Neural cell (in vitro differentiated cells): ENCODE results near the gene ZNF444. TPM values are rescaled to one million over a fixed set of nuclear protein-coding genes. Genes with fewer than 3 reads are reported as not detected.

Experiments
- H2AFZ ChIP-seq: fragments of 200-600, 300-800 bp; sonication (generic), shearing (Covaris generic); 2 replicates; pipeline ENCODE4 v1.6.0; 2014; ENCODE audit warnings: low read depth, mild to moderate bottlenecking, antibody characterized with exemption, low read length, moderate library complexity
- H3F3A ChIP-seq: fragments of 200-600 bp; shearing (Covaris generic); 2 replicates; pipeline ENCODE4 v1.6.1; 2016; ENCODE audit warnings: mild to moderate bottlenecking, moderate library complexity, mixed read lengths, antibody characterized with exemption, low read length; ENCODE audit not compliant: insufficient read depth, poor library complexity, severe bottlenecking
- H3K27ac ChIP-seq: fragments of 200-600, 300-800 bp; sonication (generic), shearing (Covaris generic); 2 replicates; pipeline ENCODE4 v1.5.1; 2014; ENCODE audit warnings: mild to moderate bottlenecking, low read length, moderate library complexity
- H3K27me3 ChIP-seq: fragments of 300-800, 200-600 bp; sonication (generic), shearing (Covaris generic); 2 replicates; pipeline ENCODE4 v1.6.0; 2014; ENCODE audit warnings: mild to moderate bottlenecking, low read depth, low read length, moderate library complexity; ENCODE audit not compliant: insufficient read depth
- H3K36me3 ChIP-seq: fragments of 300-800, 200-600 bp; sonication (generic), shearing (Covaris generic); 2 replicates; pipeline ENCODE4 v1.5.1; 2014; ENCODE audit warnings: mild to moderate bottlenecking, antibody characterized with exemption, low read length, moderate library complexity; ENCODE audit not compliant: insufficient read depth
- H3K4me2 ChIP-seq: fragments of 300-800, 200-600 bp; sonication (generic), shearing (Covaris generic); 2 replicates; pipeline ENCODE4 v1.6.0; 2014; ENCODE audit warnings: mild to moderate bottlenecking, low read length
- H3K4me3 ChIP-seq: fragments of 300-800, 200-600 bp; sonication (generic), shearing (Covaris generic); 2 replicates; pipeline ENCODE4 v1.5.1; 2014; ENCODE audit warnings: mild to moderate bottlenecking, low read length, moderate library complexity
- H3K79me2 ChIP-seq: fragments of 200-600 bp; shearing (Covaris generic); replicated peaks from 2 replicates; pipeline ENCODE4 v1.6.0; 2014; ENCODE audit warnings: mild to moderate bottlenecking, low read length, moderate library complexity; ENCODE audit not compliant: insufficient read depth
- H3K9ac ChIP-seq: fragments of 300-800, 200-600 bp; sonication (generic), shearing (Covaris generic); 2 replicates; pipeline ENCODE4 v1.6.1; 2016; ENCODE audit warnings: mild to moderate bottlenecking, low read length, mixed read lengths
- H3K9me2 ChIP-seq: fragments of 200-600 bp; shearing (Covaris generic); 2 replicates; pipeline ENCODE4 v1.6.1; 2016; ENCODE audit warnings: mild to moderate bottlenecking, low read length, mixed read lengths; ENCODE audit not compliant: insufficient read depth
- H3K9me3 ChIP-seq: fragments of 200-600, 300-800 bp; sonication (generic), shearing (Covaris generic); 2 replicates; pipeline ENCODE4 v1.6.1; 2016; ENCODE audit warnings: mild to moderate bottlenecking, mixed run types, low read length, moderate library complexity, mixed read lengths
- H4K20me1 ChIP-seq: fragments of 200-600 bp; shearing (Covaris generic); 2 replicates; pipeline ENCODE4 v1.6.1; 2016; ENCODE audit warnings: mild to moderate bottlenecking, mixed run types; ENCODE audit not compliant: insufficient read depth
- EP300 ChIP-seq: fragments of 450-650 bp; conservative IDR thresholded peaks from 2 replicates; pipeline ENCODE4 v1.6.1; 2014; ENCODE audit warnings: antibody characterized with exemption, mild to moderate bottlenecking, moderate library complexity; ENCODE audit not compliant: poor library complexity, severe bottlenecking
- EZH2 ChIP-seq: fragments of 200-600, 300-800 bp; shearing (Covaris generic), sonication (generic); IDR thresholded peaks from 2 replicates; pipeline ENCODE4 v1.6.1; 2014; ENCODE audit warnings: antibody characterized with exemption, low read length, borderline replicate concordance, mild to moderate bottlenecking; ENCODE audit not compliant: insufficient read depth, poor library complexity, severe bottlenecking
- MXI1 ChIP-seq: fragments of 450-650 bp; conservative IDR thresholded peaks from 2 replicates; pipeline ENCODE4 v1.6.1; 2014; ENCODE audit warnings: antibody characterized with exemption, mild to moderate bottlenecking; ENCODE audit not compliant: poor library complexity, severe bottlenecking
- POLR2AphosphoS5 ChIP-seq: IDR thresholded peaks from 2 replicates; pipeline ENCODE4 v1.6.1; 2012
- RAD21 ChIP-seq: fragments of 450-650 bp; conservative IDR thresholded peaks from 2 replicates; pipeline ENCODE4 v1.6.1; 2014; ENCODE audit warnings: antibody characterized with exemption, mild to moderate bottlenecking, moderate library complexity
- REST ChIP-seq: IDR thresholded peaks from 2 replicates; pipeline ENCODE4 v1.6.1; 2012; ENCODE audit warnings: borderline replicate concordance
- SMC3 ChIP-seq: fragments of 450-650 bp; conservative IDR thresholded peaks from 2 replicates; pipeline ENCODE4 v1.6.1; 2014; ENCODE audit warnings: antibody characterized with exemption, mild to moderate bottlenecking, moderate library complexity; ENCODE audit not compliant: poor library complexity
- TAF1 ChIP-seq: IDR thresholded peaks from 2 replicates; pipeline ENCODE4 v1.6.1; 2012; ENCODE audit warnings: low read depth
- polyA plus RNA-seq: library from polyadenylated mRNA; depleted of rRNA; stranded (reverse); fragments of >200 nt; gene quantifications from 2 replicates; pipeline ENCODE4 v1.2.3, GENCODE V29; 2014
- TF ChIP-seq, protein P1 (sequence below): fragments of 450-650 bp; IDR thresholded peaks from 2 replicates; pipeline ENCODE4 v1.5.1; 2014; ENCODE audit warnings: antibody characterized with exemption, mild to moderate bottlenecking, moderate library complexity; ENCODE audit not compliant: poor library complexity, severe bottlenecking

ZNF444 gene
- polyA plus RNA-seq, 1 donor from 2014 or later, result 45.6 TPM

- no peak overlapping the region for H2AFZ ChIP-seq
- no peaks in the 10 kb centered on the region for H3K27me3 ChIP-seq
- H3F3A ChIP-seq, result no peaks in the 10 kb centered on the region
- no peaks in the 10 kb centered on the region for H3K9me2 ChIP-seq
- no peaks in the 10 kb centered on the region for H3K9me3 ChIP-seq
- H3K9ac ChIP-seq, result no peak overlapping the region
- no peaks in the 10 kb centered on the region for H4K20me1 ChIP-seq
- no peaks in the 10 kb centered on the region for H3K79me2 ChIP-seq
- no peak overlapping the region for H3K4me3 ChIP-seq
- no peak overlapping the region for H3K4me2 ChIP-seq
- TF ChIP-seq SMC3 (no peak), TAF1 (no peak), EZH2 (no peak), POLR2AphosphoS5 (no peak), REST (no peak), MXI1 (no peak), EP300 (no peak), RAD21 (no peak)
- TF ChIP-seq, protein P1, sequence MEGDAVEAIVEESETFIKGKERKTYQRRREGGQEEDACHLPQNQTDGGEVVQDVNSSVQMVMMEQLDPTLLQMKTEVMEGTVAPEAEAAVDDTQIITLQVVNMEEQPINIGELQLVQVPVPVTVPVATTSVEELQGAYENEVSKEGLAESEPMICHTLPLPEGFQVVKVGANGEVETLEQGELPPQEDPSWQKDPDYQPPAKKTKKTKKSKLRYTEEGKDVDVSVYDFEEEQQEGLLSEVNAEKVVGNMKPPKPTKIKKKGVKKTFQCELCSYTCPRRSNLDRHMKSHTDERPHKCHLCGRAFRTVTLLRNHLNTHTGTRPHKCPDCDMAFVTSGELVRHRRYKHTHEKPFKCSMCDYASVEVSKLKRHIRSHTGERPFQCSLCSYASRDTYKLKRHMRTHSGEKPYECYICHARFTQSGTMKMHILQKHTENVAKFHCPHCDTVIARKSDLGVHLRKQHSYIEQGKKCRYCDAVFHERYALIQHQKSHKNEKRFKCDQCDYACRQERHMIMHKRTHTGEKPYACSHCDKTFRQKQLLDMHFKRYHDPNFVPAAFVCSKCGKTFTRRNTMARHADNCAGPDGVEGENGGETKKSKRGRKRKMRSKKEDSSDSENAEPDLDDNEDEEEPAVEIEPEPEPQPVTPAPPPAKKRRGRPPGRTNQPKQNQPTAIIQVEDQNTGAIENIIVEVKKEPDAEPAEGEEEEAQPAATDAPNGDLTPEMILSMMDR, result no peak
- no peaks in the 10 kb centered on the region for H3K36me3 ChIP-seq
- H3K27ac ChIP-seq, result no peak overlapping the region
These were observed 18.7 kb downstream of the ZNF444 start for GRCh38 chr19:56159622-56160271.

DNA sequence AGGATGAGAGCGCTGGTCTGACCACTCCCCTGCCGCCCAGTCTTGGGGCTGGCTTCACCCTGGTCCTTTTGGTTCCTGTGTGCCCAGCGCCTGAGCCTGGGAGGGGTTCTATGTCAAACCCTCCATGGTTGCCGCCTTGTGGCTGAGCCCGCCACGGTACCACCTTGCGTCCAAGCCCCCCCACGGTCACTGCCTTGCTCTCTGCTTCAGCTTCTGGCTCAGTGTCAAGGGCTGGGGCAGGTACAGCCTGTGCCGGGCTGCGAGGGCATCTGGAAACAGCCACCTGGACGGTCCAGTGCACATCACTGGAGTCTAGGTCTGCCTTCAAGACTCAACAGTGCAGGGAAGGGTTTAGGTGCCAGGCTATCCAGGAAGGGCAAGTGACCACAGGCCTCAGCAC lies 20.4 kb downstream of the ZNF444 start:
- Histone ChIP-seq H3K9ac (no peak overlapping the region), H3K9me3 (no peaks in the 10 kb centered on the region), H3K27me3 (no peaks in the 10 kb centered on the region), H3K36me3 (no peaks in the 10 kb centered on the region), H3F3A (no peaks in the 10 kb centered on the region), H3K4me3 (no peak overlapping the region), H3K27ac (no peak overlapping the region), H3K4me2 (no peak overlapping the region), H3K79me2 (no peaks in the 10 kb centered on the region), H4K20me1 (no peaks in the 10 kb centered on the region), H2AFZ (no peak overlapping the region), H3K9me2 (no peaks in the 10 kb centered on the region)
- TF ChIP-seq REST, result no peak
- no peak for TF ChIP-seq MXI1
- no peak for TF ChIP-seq RAD21
- no peak for TF ChIP-seq EZH2
- no peak for TF ChIP-seq EP300
- TF ChIP-seq TAF1, result no peak
- TF ChIP-seq SMC3, result no peak
- no peak for TF ChIP-seq POLR2AphosphoS5
- TF ChIP-seq, protein P1, result no peak
